ENCODE data around the gene STK38.

DNA sequence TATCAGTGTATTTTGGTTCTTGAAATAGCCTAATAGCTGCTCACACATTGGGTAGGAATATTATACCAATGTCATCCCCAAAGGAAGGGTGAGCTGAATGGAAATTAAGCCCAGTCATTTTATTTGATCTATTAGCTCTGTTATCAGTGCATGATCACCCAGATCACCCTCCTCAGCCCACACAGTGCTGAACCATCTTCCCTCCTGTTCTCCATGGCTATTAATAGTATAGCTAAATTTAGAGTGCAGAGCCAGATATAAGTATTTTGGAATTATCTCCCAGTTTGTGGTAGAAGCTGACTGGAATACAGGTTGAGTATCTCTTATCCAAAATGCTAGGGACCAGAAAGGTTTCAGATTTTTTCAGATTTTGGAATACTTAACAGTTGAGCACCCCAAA lies 59.1 kb downstream of the STK38 start:
- no peak for TF ChIP-seq EZH2 (IDR thresholded peaks at IDR 0.05; ENCODE audit: low read length, unreplicated experiment)
- TF ChIP-seq, protein P1, sequence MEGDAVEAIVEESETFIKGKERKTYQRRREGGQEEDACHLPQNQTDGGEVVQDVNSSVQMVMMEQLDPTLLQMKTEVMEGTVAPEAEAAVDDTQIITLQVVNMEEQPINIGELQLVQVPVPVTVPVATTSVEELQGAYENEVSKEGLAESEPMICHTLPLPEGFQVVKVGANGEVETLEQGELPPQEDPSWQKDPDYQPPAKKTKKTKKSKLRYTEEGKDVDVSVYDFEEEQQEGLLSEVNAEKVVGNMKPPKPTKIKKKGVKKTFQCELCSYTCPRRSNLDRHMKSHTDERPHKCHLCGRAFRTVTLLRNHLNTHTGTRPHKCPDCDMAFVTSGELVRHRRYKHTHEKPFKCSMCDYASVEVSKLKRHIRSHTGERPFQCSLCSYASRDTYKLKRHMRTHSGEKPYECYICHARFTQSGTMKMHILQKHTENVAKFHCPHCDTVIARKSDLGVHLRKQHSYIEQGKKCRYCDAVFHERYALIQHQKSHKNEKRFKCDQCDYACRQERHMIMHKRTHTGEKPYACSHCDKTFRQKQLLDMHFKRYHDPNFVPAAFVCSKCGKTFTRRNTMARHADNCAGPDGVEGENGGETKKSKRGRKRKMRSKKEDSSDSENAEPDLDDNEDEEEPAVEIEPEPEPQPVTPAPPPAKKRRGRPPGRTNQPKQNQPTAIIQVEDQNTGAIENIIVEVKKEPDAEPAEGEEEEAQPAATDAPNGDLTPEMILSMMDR (conservative IDR thresholded peaks at IDR 0.05; ENCODE audit: low read depth, low read length) = no peak
